ENCODE data around the gene DGKD. TPM values are rescaled to one million over a fixed set of nuclear protein-coding genes. Genes with fewer than 3 reads are reported as not detected.

DGKD gene
- total RNA-seq, 1 experiment from 2014 or later, result 52.0 TPM

GRCh38 chr2:233417282-233417681 is 63.0 kb downstream of the DGKD start:
- no peak for ATAC-seq
- Histone ChIP-seq H4K20me1 (ENCODE audit: insufficient read depth) (peaks cover 7% of the 10 kb centered on the region; the same call in 1 of the 2 replicates), H3K9me2 (ENCODE audit: insufficient read depth) (no peaks in the 10 kb centered on the region), H3K36me3 (ENCODE audit: control insufficient read depth in 1 of 2, insufficient read depth in 2 of 2, low read length in 2 of 2) (no peaks in the 10 kb centered on the region), H3K79me2 (ENCODE audit: insufficient read depth, low read length) (peaks cover 79% of the 10 kb centered on the region), H3K9me3 (ENCODE audit: control insufficient read depth in 1 of 2, insufficient read depth in 1 of 2, low read depth in 1 of 2, low read length in 2 of 2) (no peaks in the 10 kb centered on the region), H3K4me2 (ENCODE audit: low read length) (no peak overlapping the region), H3K4me1 (ENCODE audit: control insufficient read depth in 1 of 2, insufficient read depth in 2 of 2, low read length in 2 of 2) (peaks cover 78 to 98% of the 10 kb centered on the region in 2 experiments), H3K27ac (ENCODE audit: low read depth, low read length) (no peak overlapping the region), H3K9ac (ENCODE audit: low read length) (no peak overlapping the region), H3K4me3 (replicated peaks in 1 of 2; ENCODE audit: low read depth in 1 of 2, low read length in 2 of 2) (no peak overlapping the region), H2AFZ (ENCODE audit: low read depth, low read length, poor library complexity, severe bottlenecking) (no peak overlapping the region), H3K27me3 (ENCODE audit: insufficient read depth, low read length) (no peaks in the 10 kb centered on the region)
- CTCF ChIA-PET, result no interaction called here
- RAD21 ChIA-PET (ENCODE audit: low non-redundant PET in 1 of 2, low total read pairs in 2 of 2, uncharacterized antibody in 2 of 2, unreplicated experiment in 2 of 2), result no interaction called here
- no peak for DNase-seq (ENCODE audit: low read depth, low spot score)
- no TSS peak for BruUV-seq (replicated peaks)
- intact Hi-C loops (cut with micrococcal nuclease), result no loop called here
- TF ChIP-seq REST (IDR thresholded peaks at IDR 0.05; ENCODE audit: low read depth), result no peak
- POLR2A ChIA-PET, result no interaction called here

- intact Hi-C loops (cut with micrococcal nuclease), result no loop called here
- CTCF ChIA-PET, result no interaction called here
- Histone ChIP-seq H2AFZ (ENCODE audit: low read depth, low read length, poor library complexity, severe bottlenecking) (no peak overlapping the region), H3K4me3 (replicated peaks in 1 of 2; ENCODE audit: low read depth in 1 of 2, low read length in 2 of 2) (peak overlapping the region; percentile 41 to 65), H3K9me3 (ENCODE audit: control insufficient read depth in 1 of 2, insufficient read depth in 1 of 2, low read depth in 1 of 2, low read length in 2 of 2) (no peaks in the 10 kb centered on the region), H3K79me2 (ENCODE audit: insufficient read depth, low read length) (peaks cover 80% of the 10 kb centered on the region), H3K36me3 (ENCODE audit: control insufficient read depth in 1 of 2, insufficient read depth in 2 of 2, low read length in 2 of 2) (peaks cover 0 to 4% of the 10 kb centered on the region in 2 experiments; a peak in 1 of 4 replicates), H3K9me2 (ENCODE audit: insufficient read depth) (no peaks in the 10 kb centered on the region), H3K27ac (ENCODE audit: low read depth, low read length) (peak overlapping the region; percentile 77), H4K20me1 (ENCODE audit: insufficient read depth) (peaks cover 7% of the 10 kb centered on the region; the same call in 1 of the 2 replicates), H3K4me1 (ENCODE audit: control insufficient read depth in 1 of 2, insufficient read depth in 2 of 2, low read length in 2 of 2) (peaks cover 75 to 98% of the 10 kb centered on the region in 2 experiments), H3K4me2 (ENCODE audit: low read length) (peak overlapping the region; percentile 87), H3K9ac (ENCODE audit: low read length) (peak overlapping the region; percentile 73), H3K27me3 (ENCODE audit: insufficient read depth, low read length) (no peaks in the 10 kb centered on the region)
- ATAC-seq, result peak; percentile 2; the same call in 1 of the 2 replicates
- RAD21 ChIA-PET (ENCODE audit: low non-redundant PET in 1 of 2, low total read pairs in 2 of 2, uncharacterized antibody in 2 of 2, unreplicated experiment in 2 of 2), result no interaction called here
- POLR2A ChIA-PET, result interaction anchor here (1.0 kb wide), 1 partner anchor 17 kb away, joined by 3 read pairs; no protein-coding TSS in a partner anchor
- BruUV-seq (replicated peaks), result no TSS peak
- no peak for DNase-seq (ENCODE audit: low read depth, low spot score)
- no peak for TF ChIP-seq EZH2phosphoT487 (IDR thresholded peaks at IDR 0.05; ENCODE audit: borderline replicate concordance)
- TF ChIP-seq, protein P1, sequence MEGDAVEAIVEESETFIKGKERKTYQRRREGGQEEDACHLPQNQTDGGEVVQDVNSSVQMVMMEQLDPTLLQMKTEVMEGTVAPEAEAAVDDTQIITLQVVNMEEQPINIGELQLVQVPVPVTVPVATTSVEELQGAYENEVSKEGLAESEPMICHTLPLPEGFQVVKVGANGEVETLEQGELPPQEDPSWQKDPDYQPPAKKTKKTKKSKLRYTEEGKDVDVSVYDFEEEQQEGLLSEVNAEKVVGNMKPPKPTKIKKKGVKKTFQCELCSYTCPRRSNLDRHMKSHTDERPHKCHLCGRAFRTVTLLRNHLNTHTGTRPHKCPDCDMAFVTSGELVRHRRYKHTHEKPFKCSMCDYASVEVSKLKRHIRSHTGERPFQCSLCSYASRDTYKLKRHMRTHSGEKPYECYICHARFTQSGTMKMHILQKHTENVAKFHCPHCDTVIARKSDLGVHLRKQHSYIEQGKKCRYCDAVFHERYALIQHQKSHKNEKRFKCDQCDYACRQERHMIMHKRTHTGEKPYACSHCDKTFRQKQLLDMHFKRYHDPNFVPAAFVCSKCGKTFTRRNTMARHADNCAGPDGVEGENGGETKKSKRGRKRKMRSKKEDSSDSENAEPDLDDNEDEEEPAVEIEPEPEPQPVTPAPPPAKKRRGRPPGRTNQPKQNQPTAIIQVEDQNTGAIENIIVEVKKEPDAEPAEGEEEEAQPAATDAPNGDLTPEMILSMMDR (IDR thresholded peaks at IDR 0.05 in 2 of 3, conservative IDR thresholded peaks at IDR 0.05 in 1 of 3; ENCODE audit: borderline replicate concordance in 1 of 3, insufficient read depth in 1 of 3, low read depth in 2 of 3, low read length in 2 of 3), result no peak
- TF ChIP-seq ZNF274 (IDR thresholded peaks at IDR 0.05; ENCODE audit: low read depth, low read length), result no peak
- no peak for TF ChIP-seq ZBTB33 (IDR thresholded peaks at IDR 0.05; ENCODE audit: extremely low read depth, insufficient replicate concordance, low read length)
- no peak for TF ChIP-seq JUND (IDR thresholded peaks at IDR 0.05)
- no peak for TF ChIP-seq SRF (IDR thresholded peaks at IDR 0.05; ENCODE audit: low read depth)
These were observed 63.9 kb downstream of the DGKD start for GRCh38 chr2:233418052-233418760.
